ENCODE measurements around the gene UNC45A.

Gene UNC45A

GRCh38 chr15:90960298-90961091 lies 25.4 kb downstream of the UNC45A start:
- DNase-seq (ENCODE audit: low spot score), result no peak

DNA sequence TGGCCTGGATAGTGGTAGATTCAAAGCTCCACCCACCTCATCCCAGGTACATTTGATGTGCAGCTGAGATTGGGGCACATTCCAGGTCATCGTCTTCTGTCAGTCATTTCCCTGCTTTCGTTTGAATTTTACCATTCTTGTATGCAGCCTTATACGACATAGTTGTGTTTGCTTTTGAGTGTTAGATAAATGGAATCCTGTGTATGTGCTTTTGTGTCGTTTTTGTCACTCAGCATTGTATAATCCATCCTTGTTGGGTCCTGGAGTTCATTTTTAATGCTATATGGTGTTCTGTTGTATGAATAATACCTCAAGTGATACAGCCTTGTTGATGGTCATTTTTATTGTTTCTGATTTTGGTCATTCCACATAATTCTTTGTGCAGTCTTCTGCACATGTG lies 26.9 kb downstream of the UNC45A start:
- no peak for DNase-seq (ENCODE audit: low spot score)

DNA sequence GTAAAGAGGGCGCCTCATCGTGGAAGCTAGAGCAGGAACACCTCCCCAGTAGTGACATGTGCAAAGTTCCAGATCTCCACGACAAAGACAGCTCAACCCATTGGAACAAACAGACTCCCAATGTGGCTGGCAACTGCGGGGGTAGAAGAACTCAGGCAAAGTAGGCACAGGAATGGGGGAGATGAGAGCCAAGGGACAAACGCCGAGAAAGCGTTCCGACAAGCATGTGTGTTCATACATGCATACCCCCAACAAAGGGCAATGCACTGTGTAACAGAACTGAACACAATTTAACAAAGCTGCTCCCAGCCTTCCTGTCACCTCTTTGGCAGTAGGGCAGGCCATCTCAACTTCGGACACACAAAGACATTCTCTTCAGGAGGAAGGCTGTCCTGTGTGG lies 31.2 kb downstream of the UNC45A start:
- DNase-seq (ENCODE audit: low spot score), result no peak

GRCh38 chr15:90967206-90967605 lies 32.1 kb downstream of the UNC45A start:
- no peak for DNase-seq (ENCODE audit: low spot score)

GRCh38 chr15:90968434-90968833 lies 33.3 kb downstream of the UNC45A start:
- no peak for DNase-seq (ENCODE audit: low spot score)

- DNase-seq (ENCODE audit: low spot score), result no peak
Observed at GRCh38 chr15:90970274-90970673, 35.2 kb downstream of the UNC45A start.

GRCh38 chr15:90972133-90972532 lies 37.0 kb downstream of the UNC45A start:
- no peak for DNase-seq (ENCODE audit: low spot score)

DNA sequence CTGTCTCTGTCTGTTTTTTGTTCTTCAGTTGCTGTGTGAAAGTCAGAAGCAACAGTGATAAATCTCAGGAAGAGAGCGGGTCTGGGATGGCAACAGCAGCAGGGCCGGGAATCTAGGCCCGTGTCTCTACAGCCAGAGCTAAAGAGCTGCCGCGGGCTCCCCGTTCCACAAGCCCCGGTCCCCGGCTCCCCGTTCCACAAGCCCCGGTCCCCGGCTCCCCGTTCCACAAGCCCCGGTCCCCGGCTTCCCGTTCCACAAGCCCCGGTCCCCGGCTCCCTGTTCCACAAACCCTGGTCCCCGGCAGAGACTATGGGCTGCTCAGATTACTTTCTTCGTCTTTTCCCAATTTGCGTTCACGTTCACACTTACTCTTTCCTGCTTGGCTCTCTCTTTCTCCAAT lies 39.1 kb downstream of the UNC45A start:
- no peak for DNase-seq (ENCODE audit: low spot score)

GRCh38 chr15:90979582-90979981 lies 44.5 kb downstream of the UNC45A start:
- no peak for DNase-seq (ENCODE audit: low spot score)

DNA sequence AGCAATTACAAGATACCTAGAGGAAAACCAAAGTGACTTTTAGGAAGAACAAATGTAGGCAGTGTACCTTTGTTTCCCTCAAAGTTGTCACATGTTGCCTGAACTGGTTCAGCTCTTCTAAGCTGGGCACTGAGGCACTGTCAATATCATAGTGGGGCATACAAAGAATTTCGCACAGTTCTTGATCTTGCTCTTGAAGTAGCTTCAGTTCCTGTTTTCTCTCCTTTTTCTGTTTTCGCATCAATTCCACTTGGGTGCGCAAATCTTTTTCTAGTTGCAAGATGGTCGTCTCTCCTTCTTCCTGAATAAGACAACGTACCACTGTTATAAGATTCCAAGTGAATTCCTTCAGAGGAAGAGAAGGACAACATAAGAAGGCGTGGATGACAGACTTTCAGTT lies 46.6 kb downstream of the UNC45A start:
- no peak for DNase-seq (ENCODE audit: low spot score)

DNA sequence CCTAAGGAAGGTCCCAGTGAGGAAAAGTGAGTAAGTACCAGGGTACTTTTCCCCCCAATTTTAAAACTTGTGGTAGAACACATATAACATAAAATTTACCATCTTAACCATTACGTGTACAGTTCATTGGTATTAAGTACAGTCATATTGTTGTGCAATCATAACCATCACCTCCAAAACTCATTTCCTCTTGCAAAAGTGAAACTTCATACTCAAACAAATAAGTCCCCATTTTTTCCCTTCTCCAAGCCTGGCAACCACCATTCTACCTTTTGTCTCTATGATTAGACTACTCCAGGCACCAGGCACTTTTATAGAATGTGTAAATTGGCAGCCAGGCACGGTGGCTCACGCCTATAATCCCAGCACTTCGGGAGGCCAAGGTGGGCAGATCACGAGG lies 47.0 kb downstream of the UNC45A start:
- DNase-seq (ENCODE audit: low spot score), result no peak

GRCh38 chr15:90986790-90987507 lies 51.9 kb downstream of the UNC45A start:
- DNase-seq (ENCODE audit: low spot score), result no peak

DNA sequence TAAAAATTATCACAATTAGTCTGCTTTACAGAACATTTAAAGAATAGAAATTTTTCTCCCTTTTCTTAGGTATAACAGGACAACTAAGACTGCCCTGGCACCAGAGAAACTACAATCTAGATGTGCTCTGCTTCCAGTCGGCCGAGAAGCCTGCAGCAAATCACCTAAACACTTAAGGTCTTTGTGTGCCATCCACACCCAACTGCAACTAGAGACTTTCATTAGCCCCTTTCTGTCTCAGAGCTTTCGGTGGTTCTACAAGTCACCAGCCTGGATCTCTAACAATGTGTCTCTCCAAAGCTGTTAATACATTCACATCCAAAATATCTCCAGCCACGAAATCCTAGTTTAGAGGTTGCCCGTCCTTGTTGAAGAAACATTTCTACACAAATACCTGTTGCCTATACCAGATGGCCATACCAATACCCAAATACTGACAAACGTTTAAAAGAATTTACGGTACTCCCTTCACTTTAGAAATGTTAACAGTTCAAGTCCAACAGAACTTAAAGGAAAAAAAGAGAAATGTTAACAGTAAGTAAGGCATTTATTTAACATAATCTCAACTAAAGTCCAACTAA lies 52.6 kb downstream of the UNC45A start:
- no peak for DNase-seq (ENCODE audit: low spot score)

GRCh38 chr15:90988296-90988695 lies 53.2 kb downstream of the UNC45A start:
- no peak for DNase-seq (ENCODE audit: low spot score)

GRCh38 chr15:90989040-90989768 lies 54.1 kb downstream of the UNC45A start:
- no peak for DNase-seq (ENCODE audit: low spot score)

DNA sequence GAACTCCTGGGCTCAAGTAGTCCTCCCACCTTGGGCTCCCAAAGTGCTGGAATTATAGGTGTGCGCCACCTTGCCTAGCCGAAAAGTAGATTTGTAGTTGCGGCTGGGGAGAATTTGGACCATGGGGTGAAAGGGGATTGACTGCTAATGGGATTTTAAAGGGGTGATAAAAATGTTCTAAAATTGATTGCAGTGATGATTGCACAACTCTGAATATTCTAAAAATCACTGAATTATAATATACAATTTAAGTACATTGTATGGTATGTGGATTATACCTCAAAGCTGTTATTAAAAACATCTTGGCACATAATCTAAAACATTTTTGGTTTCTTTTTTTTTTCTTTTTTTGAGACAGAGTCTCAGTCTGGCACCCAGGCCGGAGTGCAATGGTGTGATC lies 55.4 kb downstream of the UNC45A start:
- DNase-seq (ENCODE audit: low spot score), result no peak

DNA sequence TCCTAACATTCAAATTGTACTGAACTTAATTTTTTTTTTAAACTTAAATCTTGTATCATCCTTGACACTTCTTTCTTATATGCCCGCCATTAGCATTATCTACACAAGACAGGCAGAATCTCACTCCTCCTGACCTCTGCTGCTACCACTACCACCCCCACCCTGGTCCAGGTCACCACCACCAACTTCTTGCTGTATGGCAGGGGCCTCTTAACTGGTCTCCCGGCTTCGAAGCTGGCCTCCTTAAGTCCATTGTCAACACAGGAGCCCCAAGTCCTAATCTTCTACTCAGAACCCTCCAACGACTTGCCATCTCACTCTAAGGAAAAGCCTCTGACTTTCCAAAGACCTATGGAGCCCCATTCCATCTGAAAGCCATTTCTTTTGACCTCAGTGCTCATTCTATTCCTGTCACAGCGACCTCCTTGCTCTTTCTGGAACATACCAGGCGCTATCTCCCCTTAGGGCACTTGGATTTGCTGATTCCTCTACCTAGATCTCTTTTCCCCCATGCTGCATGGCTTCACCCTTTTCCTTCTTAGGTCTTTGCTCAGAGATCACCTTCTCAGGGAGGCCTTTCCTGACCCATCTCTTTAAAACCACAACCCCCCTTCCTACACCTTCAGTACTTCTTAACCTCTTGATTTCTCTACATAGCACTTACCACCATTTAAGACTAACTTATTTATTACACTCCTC lies 56.7 kb downstream of the UNC45A start:
- no peak for DNase-seq (ENCODE audit: low spot score)

DNA sequence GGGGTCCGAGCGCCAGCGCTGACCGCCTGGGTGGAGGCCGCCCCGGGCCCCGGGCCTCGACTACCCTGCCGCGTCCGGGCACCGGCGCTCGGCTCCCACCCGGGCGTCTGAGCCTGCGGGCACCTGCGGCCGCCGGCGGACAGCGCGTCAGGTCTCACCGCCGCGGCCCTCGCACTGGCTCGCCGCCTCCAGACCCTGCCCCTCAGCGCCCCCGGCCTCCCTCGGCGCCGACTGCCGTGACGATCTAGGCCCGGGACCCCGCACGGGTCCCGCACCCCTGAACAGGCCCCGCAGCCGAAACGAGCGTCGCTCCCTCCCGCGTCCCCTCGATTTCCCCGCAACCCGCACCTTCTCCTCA lies 59.0 kb downstream of the UNC45A start:
- peak; percentile 44 for DNase-seq (ENCODE audit: low spot score)

DNA sequence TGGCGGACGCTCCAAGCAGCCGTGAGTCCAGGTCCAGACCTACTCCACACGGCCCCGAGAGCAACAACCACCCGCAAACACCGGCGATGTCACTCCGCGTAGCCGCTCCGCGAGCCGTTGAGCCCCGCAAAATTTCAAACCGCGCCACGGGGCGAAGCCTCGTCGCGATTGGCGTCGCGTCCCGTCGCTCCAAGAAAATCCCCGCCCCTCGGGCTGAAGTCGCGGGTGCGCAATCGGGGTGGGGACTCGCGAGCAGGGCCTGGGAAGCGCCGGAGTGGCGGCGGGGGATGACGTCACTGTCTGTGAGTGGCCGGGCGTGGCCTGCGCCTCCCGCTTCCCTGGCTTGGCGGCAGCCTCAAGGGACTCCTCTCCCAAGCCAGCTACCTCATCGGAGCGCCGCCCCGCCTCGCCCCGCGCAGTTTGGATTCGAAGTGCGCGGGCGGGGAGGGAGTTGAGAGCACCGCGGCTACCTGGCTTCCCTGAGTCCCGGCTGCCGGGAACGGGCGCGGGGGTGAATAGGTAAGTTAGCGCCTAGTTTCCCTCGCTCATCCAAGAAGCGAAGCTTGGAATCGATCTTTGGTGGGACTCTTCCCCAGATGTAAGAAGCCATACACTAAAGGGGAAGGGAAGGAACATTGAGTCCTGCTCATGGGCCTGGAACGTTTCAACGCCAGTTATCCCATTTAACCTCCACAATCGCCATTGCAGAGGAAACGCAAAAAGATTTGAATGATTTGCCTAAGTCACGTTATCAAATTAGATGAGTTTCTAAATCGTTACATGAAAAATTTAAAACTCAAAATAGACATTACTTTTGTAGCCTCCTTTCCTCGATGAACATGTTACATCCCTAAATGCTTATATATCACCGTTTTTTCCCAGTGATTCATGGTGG lies 59.6 kb downstream of the UNC45A start, which contains the start of gene PRC1:
TSS of gene PRC1 (minus strand) at position 119 of the 895 bp plus-strand sequence. CDS start at position 1, 118 bp downstream.
- peak; percentile 100 for DNase-seq (ENCODE audit: low spot score)

GRCh38 chr15:90998737-90999136 lies 63.7 kb downstream of the UNC45A start:
- DNase-seq (ENCODE audit: low spot score), result no peak

- no peak for DNase-seq (ENCODE audit: low spot score)
Observed at GRCh38 chr15:91001209-91001608, 66.1 kb downstream of the UNC45A start.
